Left hindlimb (tissue), 1 donor: ENCODE data around the gene C3orf20.
"Not testable (repeated sequence)": the region's sequence is repeated elsewhere in the genome, so short reads cannot be mapped to it uniquely, and the experiment has no call there.

Experiments used
- DNase-seq: peaks from one replicate; pipeline ENCODE4 v3.0.0-alpha.2; 2018

Gene C3orf20

GRCh38 chr3:14703128-14703750 lies 28.3 kb downstream of the C3orf20 start:
- no peak for DNase-seq

- DNase-seq, result no peak
These were observed 28.9 kb downstream of the C3orf20 start for GRCh38 chr3:14703791-14704190.

DNA sequence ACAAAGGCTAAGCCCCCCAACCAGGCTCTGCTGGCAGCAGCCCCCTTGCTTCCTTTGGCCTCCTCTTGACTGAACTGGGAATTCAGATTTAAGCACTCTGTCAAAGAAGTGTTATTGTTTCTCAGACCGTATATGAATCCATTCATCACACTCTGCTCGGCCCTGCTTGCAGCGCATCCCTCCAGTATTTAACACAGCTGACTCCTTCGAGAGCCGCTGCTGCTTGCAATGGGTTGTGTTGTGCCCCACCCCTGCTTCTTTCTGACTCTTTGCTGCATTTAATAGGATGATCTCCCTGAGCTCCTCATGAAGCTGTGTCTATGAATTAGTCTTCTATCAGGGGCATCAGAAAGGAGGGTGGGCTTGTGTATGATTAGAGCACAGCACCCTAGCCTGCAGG lies 31.2 kb downstream of the C3orf20 start:
- DNase-seq, result no peak

DNA sequence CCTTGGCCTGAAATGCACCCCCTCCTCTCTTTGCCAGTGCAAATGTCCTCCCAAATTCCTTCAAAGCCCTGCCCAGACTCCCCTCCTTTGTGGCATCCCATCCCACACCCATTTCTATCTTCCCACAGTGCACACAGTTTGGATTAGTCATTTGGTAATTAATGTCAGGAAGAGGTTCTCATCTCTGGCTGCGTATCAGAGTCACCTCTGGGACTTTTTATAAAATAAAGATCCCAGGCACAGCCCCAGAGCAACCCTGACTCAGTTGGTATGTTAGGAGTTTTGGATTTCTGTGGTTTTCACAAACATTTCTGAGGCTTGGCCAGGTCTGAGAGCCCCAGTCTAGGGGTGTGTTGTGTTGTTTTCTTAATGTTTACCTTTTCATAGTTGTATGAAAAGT lies 41.6 kb downstream of the C3orf20 start:
- DNase-seq, result no peak

- DNase-seq, result no peak
These were observed 42.4 kb downstream of the C3orf20 start for GRCh38 chr3:14717307-14717706.

DNA sequence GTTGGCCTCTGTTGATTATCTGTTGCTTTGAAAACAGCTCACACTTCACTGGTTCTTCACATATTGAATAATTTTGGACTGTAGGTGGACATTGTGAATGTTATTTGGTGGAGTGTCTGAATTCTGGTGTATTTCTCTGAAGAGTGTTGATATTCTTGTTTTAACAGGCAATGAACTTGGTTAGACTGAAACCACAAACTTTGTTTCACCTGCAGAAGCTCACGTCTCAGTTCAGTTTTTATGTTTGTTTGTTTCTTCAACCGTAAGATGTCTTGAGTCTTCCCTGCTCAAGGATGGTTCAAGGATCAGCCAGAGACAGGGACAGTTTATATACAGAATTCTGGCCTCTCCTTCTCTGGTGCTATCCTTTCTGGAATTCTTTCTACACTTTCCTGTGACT lies 43.6 kb downstream of the C3orf20 start:
- DNase-seq, result no peak

DNA sequence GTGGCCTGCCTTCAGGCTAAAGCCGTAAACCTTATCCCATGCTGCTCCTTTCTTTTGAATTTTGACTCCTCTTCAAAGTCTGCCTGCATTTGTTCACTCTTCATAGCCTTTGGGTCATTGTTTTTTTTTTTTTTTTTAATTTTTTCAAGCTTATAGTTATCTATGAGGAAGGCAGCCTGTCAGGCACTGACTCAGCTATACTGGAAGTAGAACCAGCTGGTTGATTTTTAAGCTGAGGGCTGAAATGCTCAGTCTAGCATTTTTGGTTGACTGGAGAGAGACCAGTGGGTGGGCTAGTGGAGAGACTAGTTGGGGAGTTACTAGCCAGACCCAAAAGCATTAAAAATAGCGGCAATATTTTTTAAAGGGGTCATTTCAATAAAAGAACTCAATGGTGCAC lies 44.1 kb downstream of the C3orf20 start:
- no peak for DNase-seq

- DNase-seq, result no peak
These were observed 46.4 kb downstream of the C3orf20 start for GRCh38 chr3:14721126-14721864.

DNA sequence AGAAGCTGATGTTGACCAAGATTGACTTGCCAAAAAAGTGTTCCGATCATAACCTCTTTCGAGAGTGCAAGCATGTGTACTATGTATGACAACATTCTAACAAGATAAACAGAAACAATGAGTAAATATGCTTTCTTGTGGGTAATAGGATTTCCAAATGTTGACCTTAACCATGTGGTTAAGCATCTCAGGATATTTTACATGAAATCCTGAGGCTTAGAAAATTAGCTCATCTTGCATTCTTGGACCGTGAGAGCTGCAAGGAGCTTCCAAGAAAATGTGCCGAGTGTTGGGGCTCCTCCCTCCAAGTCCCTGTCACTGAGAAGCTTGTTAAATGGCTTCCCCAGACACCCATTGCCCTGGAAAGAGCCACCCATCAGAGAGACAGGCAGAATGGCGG lies 50.1 kb downstream of the C3orf20 start:
- DNase-seq, result no peak

DNA sequence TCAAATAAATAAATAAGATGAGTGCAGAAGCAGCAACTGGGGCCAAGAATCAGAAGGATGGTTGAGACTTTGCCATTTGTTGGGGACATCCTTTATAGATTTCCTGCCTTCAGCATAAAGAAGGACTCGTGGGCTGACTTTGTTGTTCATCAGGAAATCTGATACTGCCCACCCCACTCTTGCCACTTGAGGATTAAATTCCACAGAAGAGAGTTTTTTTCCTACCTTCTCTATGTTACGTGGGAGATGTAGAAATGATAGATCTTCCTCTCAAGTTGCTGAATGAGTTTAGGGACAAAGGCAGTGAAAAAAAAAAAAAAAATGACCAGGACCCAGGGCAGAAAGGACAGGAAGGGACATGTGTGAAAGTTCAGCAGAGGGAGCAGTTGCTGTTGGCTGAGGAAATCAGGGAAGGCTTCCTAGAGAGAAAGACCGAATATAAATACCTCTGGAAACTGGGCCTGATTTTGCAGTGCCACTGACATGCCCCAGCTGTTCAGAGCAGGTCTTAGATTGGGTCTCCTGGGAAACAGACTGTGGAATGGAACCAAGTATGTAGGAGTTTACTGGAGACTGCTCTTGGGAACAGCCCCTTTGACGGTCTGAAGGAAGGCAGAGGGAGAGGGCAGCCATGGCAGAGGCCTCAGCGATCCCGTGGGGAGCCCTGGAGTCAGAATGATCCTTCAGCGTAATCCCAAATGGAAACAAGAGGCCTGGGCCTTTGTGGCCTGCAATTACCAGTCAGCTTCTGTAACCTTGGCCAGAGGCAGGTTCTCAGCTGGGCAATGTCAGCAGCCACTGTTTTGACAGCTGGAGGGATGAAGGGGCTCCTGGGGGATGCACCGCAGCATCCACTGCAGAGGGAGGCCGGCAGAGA lies 50.9 kb downstream of the C3orf20 start:
- DNase-seq, result no peak

GRCh38 chr3:14726441-14726780 lies 51.5 kb downstream of the C3orf20 start:
- DNase-seq, result no peak

DNA sequence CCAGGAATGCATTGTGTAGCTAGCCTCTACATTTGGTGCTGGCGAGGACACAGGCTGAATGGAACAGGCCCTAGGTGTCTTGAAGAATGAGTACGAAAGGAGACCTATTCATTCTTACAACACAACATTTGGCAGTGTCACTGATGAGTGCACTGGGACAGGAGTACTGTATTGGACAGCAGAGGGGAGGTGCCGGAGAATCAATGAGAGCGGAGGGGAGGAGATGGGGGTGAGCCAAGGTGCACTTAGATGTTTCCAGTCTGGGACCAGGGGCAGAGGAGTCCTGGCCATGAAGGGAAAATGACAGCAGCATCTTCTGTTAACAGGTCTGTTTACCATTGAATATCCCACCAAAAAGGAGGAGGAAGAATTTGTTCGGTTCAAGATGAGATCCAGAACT lies 53.2 kb downstream of the C3orf20 start:
- no peak for DNase-seq

DNA sequence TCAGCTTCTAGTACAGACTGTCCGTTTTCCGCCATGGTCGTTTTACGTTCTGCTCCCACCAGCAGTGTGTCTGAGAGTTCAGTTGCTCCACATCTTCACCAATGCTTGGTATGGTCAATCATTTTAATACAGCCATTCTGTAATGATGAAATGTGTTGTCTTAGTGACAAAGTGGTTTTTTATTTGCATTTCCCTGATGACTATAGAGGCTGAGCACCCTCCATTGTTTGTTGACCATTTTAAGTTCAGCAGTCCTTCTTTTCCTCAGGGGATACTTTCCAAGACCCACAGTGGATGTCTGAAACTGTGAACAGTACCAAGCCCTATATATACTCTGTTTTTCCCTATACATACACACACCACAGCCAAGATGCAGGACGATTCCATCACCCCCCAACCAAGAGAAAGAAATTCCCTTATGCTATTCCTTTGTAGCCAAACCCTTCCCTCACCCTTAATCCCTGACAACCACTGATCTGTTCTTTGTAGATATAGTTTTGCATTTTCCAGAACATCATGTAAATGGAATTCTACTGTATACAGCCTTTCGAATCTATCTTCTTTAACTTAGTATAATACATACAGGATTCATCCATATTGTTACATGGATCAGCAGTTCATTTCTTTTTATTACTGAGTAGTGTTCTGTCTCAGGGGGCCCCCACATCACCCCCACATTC lies 55.9 kb downstream of the C3orf20 start:
- no peak for DNase-seq

DNA sequence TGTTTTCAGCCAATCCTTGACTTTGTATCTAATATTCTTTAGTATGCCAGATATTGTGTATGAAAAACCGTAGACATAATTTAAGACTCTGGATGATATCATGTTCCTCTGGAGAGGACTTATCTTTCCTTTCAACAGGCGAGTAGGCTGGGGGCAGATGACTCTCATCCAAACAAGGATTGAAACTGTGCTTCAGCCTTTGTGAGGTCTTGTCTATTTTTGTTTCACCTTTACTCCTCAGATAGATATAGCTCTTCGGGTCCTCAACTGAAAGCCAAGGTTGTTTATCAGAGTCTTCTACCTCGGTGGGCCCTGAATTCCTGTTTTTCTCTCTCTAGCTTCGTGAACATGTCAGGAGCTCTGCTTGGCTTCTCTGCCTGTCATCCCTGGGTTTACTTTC lies 66.0 kb downstream of the C3orf20 start:
- DNase-seq, result no peak

DNA sequence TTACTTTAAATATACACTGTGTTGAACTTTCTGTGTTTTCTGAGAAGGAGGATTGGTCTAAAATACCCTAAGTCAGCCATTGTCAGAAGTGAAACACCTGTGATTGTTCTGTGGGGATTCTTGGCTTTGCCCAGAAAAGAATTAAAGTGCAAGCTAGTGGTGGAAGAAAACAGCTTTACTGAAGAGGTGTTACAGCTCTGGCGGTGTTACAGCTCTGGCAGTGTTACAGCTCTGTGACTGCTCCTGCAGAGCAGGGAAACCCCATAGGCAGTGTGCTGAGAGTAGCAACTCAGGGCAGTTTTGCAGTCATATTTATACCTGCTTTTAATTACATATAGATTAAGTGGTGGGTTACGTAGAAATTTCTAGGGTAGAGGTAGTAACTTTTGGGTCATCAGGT lies 66.6 kb downstream of the C3orf20 start:
- DNase-seq, result no peak

GRCh38 chr3:14744556-14744955 lies 69.6 kb downstream of the C3orf20 start:
- DNase-seq, result no peak

DNA sequence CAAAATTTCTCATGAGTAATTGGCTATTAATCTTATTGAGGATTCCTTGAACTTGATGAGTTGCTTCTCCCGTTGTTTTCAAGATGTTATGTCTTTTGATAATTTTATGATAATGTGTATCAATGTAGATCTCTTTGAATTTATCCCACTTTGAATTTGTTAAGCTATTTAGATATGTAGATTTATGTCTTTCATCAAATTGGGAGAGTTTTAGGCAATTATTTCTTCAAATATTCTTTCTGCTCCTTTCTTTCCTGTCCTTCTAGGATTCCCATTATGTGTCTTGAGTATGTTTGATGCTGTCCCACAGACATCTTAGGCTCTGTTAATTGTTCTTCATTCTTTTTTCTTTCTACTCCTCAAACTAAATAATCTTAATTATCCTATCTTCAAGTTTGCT lies 75.7 kb downstream of the C3orf20 start:
- no peak for DNase-seq

DNA sequence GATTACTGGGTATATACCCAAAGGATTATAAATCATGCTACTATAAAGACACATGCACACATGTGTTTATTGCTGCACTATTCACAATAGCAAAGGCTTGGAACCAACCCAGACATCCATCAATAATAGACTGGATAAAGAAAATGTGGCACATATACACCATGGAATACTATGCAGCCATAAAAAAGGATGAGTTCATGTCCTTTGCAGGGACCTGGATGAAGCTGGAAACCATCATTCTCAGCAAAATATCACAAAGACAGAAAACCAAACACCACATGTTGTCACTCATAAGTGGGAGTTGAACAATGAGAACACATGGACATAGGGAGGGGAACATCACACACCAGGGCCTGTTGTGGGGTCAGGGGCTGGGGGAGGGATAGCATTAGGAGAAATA lies 78.0 kb downstream of the C3orf20 start:
- DNase-seq, result not testable (repeated sequence)

GRCh38 chr3:14757153-14757700 lies 82.3 kb downstream of the C3orf20 start:
- no peak for DNase-seq

GRCh38 chr3:14758297-14758696 lies 83.4 kb downstream of the C3orf20 start:
- DNase-seq, result no peak

GRCh38 chr3:14758959-14759358 lies 84.0 kb downstream of the C3orf20 start:
- DNase-seq, result no peak

- DNase-seq, result no peak
These were observed 85.2 kb downstream of the C3orf20 start for GRCh38 chr3:14760185-14760584.

DNA sequence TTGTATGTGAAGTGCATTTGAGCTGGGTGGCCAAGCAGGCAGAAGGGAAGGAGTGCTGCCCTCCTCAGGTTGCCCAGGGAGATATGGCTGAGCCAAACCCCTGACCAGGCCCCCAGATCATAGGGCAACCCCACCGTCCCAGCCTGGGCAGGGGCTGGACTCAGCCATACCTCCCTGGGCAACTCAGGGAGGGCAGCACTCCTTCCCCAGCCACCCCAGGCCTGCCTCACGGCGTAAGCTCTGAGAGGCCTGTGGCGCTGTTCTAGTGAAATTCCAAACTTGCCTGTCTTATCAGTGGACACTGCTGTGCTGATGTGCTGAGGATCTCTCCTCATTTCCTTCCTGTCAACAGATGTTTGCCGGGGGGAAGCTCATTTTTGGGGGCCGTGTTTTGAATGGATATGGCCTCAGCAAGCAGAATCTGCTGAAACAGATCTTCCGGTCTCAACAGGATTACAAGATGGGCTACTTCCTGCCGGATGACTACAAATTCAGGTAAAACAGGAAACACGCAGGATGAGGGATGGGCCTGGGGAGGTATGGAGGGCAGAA lies 86.3 kb downstream of the C3orf20 start:
- no peak for DNase-seq
